GM10266 (cell line): Measurements from ENCODE around the gene EXTL2.
"Not testable (repeated sequence)": the region's sequence is repeated elsewhere in the genome, so short reads cannot be mapped to it uniquely, and the experiment has no call there.

Source experiments
- DNase-seq: peaks from one replicate; pipeline ENCODE4 v3.0.0; 2012; ENCODE audit errors: extremely low spot score
- CTCF ChIP-seq: IDR thresholded peaks from 2 replicates; pipeline ENCODE4 v1.5.1; 2012; ENCODE audit warnings: mild to moderate bottlenecking, low read depth; ENCODE audit not compliant: control insufficient read depth, insufficient read depth; ENCODE audit errors: missing control alignments

EXTL2 gene

GRCh38 chr1:100852976-100853375, 41.7 kb downstream of the EXTL2 start:
- DNase-seq: no peak
- no peak for TF ChIP-seq CTCF

GRCh38 chr1:100851726-100852125, 42.9 kb downstream of the EXTL2 start:
- no peak for TF ChIP-seq CTCF
- DNase-seq: no peak

GRCh38 chr1:100847361-100848082, 47.1 kb downstream of the EXTL2 start:
- TF ChIP-seq CTCF: no peak
- DNase-seq: no peak

GRCh38 chr1:100843160-100843559, 51.5 kb downstream of the EXTL2 start:
- not testable (repeated sequence) for DNase-seq

GRCh38 chr1:100835866-100836842, 58.5 kb downstream of the EXTL2 start:
- TF ChIP-seq CTCF: no peak
- DNase-seq: no peak

GRCh38 chr1:100834777-100835660, 59.6 kb downstream of the EXTL2 start:
- TF ChIP-seq CTCF: peak; percentile 20
- DNase-seq: peak; percentile 9
